Kidney (tissue), 14 donors: ENCODE data around the gene SFXN5. TPM values are rescaled to one million over a fixed set of nuclear protein-coding genes. Genes with fewer than 3 reads are reported as not detected.
A peak's percentile ranks its signal among the peaks of the same experiment; 100 is the strongest.

Experiments used
- DNase-seq, 5 donors: peaks; one replicate each; pipeline ENCODE4 v3.0.0-alpha.2; 2013 to 2020
- FAIRE-seq: peaks from 2 replicates; lab custom pipeline; 2012; peaks lifted over from hg19 to GRCh38; lab: Jason Lieb, UNC
- H3K27ac ChIP-seq, 2 donors: one replicate each; pipeline ENCODE4 v1.7.0; 2013; ENCODE audit warnings: low read depth in 2 of 2, low read length in 2 of 2, inconsistent platforms in 1 of 2
- H3K27me3 ChIP-seq: one replicate; pipeline ENCODE4 v1.7.1; 2013; ENCODE audit warnings: low read length, inconsistent platforms; ENCODE audit not compliant: control insufficient read depth, insufficient read depth
- H3K36me3 ChIP-seq, 3 donors: one replicate each; pipeline versions ENCODE4 v1.7.0 to v1.7.1; 2013; ENCODE audit warnings: low read length in 3 of 3, control low read depth in 1 of 3, inconsistent platforms in 1 of 3; ENCODE audit not compliant: insufficient read depth in 3 of 3, control insufficient read depth in 2 of 3
- H3K4me1 ChIP-seq, 3 donors: one replicate each; pipeline versions ENCODE4 v1.7.0 to v1.7.1; 2013; ENCODE audit warnings: low read length in 3 of 3, inconsistent platforms in 1 of 3, low read depth in 1 of 3; ENCODE audit not compliant: control insufficient read depth in 2 of 3, insufficient read depth in 2 of 3
- H3K4me3 ChIP-seq, 3 donors: one replicate each; pipeline versions ENCODE4 v1.7.0 to v1.8.1; 2013; ENCODE audit warnings: low read length in 3 of 3, control low read depth in 1 of 3, inconsistent platforms in 1 of 3
- H3K9ac ChIP-seq, 3 donors: one replicate each; pipeline versions ENCODE4 v1.7.0 to v1.7.1; 2013; ENCODE audit warnings: low read length in 3 of 3, control low read depth in 1 of 3, inconsistent platforms in 1 of 3
- H3K9me3 ChIP-seq, 3 donors: one replicate each; pipeline versions ENCODE4 v1.7.0 to v1.7.1; 2013; ENCODE audit warnings: low read length in 3 of 3, control low read depth in 1 of 3, inconsistent platforms in 1 of 3; ENCODE audit not compliant: control insufficient read depth in 2 of 3, insufficient read depth in 1 of 3
- intact Hi-C: fragments of 100-400 bp; cut with DNase I; formaldehyde crosslinking; loops from one replicate; pipeline ENCODE4 v1.11.1; 2022
- polyA plus RNA-seq: library from polyadenylated mRNA; stranded (reverse); fragments of 350-450 nt; fragmentation: Illumina TruSeq; extraction: RNeasy Lipid Tissue Mini Kit (QIAGEN cat#74804); gene quantifications from one replicate; pipeline ENCODE4 v1.2.3, GENCODE V29; 2014; ENCODE audit warnings: low read depth, low replicate concordance; ENCODE audit not compliant: insufficient read depth
- total RNA-seq: library from RNA; stranded (reverse); fragmentation: NEBNext Ultra II Directional; extraction: Animal tissue kit (Norgen Biotek cat#: 25700); gene quantifications from one replicate; pipeline ENCODE4 v1.2.1, GENCODE V29; 2021
- TF ChIP-seq, protein P1 (sequence below): IDR thresholded peaks from 3 replicates; pipeline ENCODE4 v1.5.1; 2012; ENCODE audit warnings: mild to moderate bottlenecking, moderate library complexity, borderline replicate concordance; ENCODE audit not compliant: insufficient read depth; ENCODE audit errors: extremely low read depth
- donor health status: control.
- donor health status: control.
- donor health status: control.
- donor health status: control.
- donor health status: control.
- donor health status: DM: yes; HTN: yes; CAD: no.
- donor health status: Normal renal cell carcinoma (clear cell type).

The SFXN5 gene
- total and polyA plus RNA-seq, 2 donors from 2014 or later, result 21.4 to 35.9 TPM

DNA sequence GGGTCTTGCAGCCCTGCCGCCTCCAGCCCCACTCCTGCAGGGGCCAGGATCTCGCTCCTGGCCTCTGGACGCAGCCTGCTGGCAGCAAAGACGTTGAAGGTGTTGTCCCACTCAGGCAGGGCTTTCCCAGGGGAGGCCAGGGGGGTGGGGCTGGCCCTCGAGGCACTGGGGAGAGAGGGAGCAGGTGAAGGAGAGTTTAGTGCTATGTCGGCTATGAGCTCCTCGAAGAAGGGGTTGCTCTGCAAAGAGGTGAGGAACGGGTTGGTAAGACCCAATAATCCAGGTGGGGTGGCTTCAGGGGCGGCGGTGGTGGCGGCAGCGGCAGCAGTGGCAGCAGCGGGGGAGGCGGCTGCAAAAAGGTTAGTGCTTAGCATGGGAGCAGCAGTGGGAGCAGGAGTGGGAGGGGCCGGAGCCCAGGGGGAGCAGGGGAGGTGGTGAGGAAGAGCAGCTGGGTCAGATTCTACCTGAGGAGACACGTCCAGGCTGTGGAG is 9.7 kb upstream of the SFXN5 start:
- Histone ChIP-seq H3K36me3 (peaks cover 0 to 8% (median 3%) of the 10 kb centered on the region in 3 donors), H3K27ac (peak overlapping the region in 1 of 2 donors; percentile 32), H3K9me3 (no peaks in the 10 kb centered on the region), H3K9ac (no peak overlapping the region), H3K4me3 (peak overlapping the region in 1 of 3 donors; percentile 33), H3K27me3 (no peaks in the 10 kb centered on the region), H3K4me1 (peaks cover 0 to 68% (median 59%) of the 10 kb centered on the region in 3 donors)
- FAIRE-seq, result no peak
- intact Hi-C loops, result no loop called here
- peak in 3 of 5 donors; percentile 46 to 67 (median 54) for DNase-seq
- TF ChIP-seq, protein P1, sequence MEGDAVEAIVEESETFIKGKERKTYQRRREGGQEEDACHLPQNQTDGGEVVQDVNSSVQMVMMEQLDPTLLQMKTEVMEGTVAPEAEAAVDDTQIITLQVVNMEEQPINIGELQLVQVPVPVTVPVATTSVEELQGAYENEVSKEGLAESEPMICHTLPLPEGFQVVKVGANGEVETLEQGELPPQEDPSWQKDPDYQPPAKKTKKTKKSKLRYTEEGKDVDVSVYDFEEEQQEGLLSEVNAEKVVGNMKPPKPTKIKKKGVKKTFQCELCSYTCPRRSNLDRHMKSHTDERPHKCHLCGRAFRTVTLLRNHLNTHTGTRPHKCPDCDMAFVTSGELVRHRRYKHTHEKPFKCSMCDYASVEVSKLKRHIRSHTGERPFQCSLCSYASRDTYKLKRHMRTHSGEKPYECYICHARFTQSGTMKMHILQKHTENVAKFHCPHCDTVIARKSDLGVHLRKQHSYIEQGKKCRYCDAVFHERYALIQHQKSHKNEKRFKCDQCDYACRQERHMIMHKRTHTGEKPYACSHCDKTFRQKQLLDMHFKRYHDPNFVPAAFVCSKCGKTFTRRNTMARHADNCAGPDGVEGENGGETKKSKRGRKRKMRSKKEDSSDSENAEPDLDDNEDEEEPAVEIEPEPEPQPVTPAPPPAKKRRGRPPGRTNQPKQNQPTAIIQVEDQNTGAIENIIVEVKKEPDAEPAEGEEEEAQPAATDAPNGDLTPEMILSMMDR, result no peak

DNA sequence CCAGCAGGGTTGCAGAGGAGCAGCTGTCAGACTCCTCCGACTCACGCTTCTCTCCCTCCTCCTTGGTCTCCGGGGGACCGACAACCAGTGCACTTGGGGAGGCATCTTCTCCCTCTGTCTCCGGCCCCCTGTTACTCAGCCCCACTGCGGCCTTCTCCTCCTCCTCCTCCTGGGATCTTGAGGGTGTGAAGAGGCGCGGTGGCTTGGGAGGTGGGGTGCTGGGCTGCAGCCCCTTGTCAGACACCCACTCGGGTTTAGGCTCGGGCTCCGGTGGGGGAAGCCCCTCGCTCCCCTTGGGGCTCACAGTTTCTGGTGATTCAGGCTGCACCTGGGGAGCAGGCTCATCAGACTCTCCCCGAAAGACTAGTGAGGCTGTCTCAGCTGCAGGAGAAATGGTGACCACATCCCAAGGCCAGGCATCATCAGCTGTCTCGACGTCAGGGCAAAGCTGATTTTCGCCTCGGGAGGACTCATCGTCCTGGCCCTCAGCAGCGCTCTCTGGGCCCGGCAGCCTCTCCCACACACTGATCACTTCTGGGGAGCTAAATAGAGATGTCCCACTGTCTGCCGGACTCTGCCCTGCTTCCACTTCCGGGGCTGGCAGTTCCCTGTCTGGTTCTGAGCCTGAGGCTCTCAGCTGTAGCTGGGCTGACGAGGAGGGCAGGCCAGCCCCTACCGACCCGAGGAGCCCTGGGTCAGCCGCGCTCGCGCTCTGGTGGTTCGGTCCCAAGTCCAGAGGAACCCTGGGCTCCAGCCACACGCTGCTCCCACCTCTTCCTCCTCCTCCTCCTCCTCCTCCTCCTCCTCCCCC is 9.0 kb upstream of the SFXN5 start:
- FAIRE-seq (no peak), DNase-seq (peak in 4 of 5 donors; percentile 41 to 71 (median 60))
- H3K4me1 ChIP-seq, result peaks cover 0 to 64% (median 55%) of the 10 kb centered on the region in 3 donors
- H3K27ac ChIP-seq, result peak overlapping the region; percentile 29 to 32
- intact Hi-C loops, result no loop called here
- H3K27me3 ChIP-seq, result no peaks in the 10 kb centered on the region
- TF ChIP-seq, protein P1, result no peak
- peak overlapping the region in 2 of 3 donors; percentile 39 to 51 for H3K4me3 ChIP-seq
- no peaks in the 10 kb centered on the region for H3K9me3 ChIP-seq
- H3K36me3 ChIP-seq, result peaks cover 0 to 6% (median 3%) of the 10 kb centered on the region in 3 donors
- H3K9ac ChIP-seq, result peak overlapping the region in 1 of 3 donors; percentile 56

DNA sequence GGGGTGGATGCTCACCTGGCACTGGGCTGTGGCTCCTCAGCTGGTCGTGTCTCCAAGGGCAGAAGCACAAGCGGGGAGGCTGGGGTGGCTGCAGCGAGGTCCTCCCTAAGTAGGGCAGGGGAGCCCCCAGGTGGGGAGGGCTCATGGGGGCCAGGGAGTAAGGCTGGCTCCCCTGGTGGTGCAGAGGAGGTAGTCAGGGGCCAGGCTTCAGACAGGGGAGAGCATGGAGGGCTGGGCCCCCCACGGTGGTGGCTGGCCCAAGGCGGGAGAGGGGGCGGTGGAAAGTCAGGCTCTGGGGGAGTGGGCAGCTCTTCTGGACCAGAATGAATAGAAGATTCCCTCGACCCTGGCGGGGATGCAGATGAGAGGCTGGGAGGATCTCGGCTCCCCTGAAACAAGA is 8.1 kb upstream of the SFXN5 start:
- Histone ChIP-seq H3K4me1 (peaks cover 0 to 57% (median 48%) of the 10 kb centered on the region in 3 donors), H3K9me3 (no peaks in the 10 kb centered on the region), H3K9ac (peak overlapping the region in 1 of 3 donors; percentile 55), H3K36me3 (peaks cover 0 to 14% (median 6%) of the 10 kb centered on the region in 3 donors), H3K27me3 (no peaks in the 10 kb centered on the region), H3K27ac (peak overlapping the region in 1 of 2 donors; percentile 29), H3K4me3 (peak overlapping the region in 2 of 3 donors; percentile 43 to 51)
- intact Hi-C loops, result no loop called here
- TF ChIP-seq, protein P1, result no peak
- DNase-seq (no peak), FAIRE-seq (no peak)
